ENCODE measurements around the gene UGT1A8.

UGT1A8 gene

DNA sequence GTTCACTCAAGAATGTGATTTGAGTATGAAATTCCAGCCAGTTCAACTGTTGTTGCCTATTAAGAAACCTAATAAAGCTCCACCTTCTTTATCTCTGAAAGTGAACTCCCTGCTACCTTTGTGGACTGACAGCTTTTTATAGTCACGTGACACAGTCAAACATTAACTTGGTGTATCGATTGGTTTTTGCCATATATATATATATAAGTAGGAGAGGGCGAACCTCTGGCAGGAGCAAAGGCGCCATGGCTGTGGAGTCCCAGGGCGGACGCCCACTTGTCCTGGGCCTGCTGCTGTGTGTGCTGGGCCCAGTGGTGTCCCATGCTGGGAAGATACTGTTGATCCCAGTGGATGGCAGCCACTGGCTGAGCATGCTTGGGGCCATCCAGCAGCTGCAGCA lies 142.6 kb downstream of the UGT1A8 start, which contains the start of gene UGT1A1:
TSS of gene UGT1A1 (plus strand) at position 228 of the 400 bp plus-strand sequence. CDS start at position 246, 18 bp downstream.
- Histone ChIP-seq H3K36me3 (ENCODE audit: control insufficient read depth in 4 of 4, insufficient read depth in 4 of 4, low read length in 3 of 4) (no peaks in the 10 kb centered on the region), H3K4me1 (ENCODE audit: control extremely low read depth in 1 of 4, control insufficient read depth in 4 of 4, insufficient read depth in 4 of 4, low read length in 3 of 4) (no peaks in the 10 kb centered on the region), H3K4me3 (ENCODE audit: control insufficient read depth in 1 of 7, extremely low read depth in 1 of 7, insufficient read depth in 4 of 7, low read depth in 2 of 7, low read length in 6 of 7) (no peak within 1 kb of the TSS), H3K27me3 (replicated peaks in 2 of 5; ENCODE audit: control insufficient read depth in 4 of 5, insufficient read depth in 5 of 5, low read length in 4 of 5) (peaks cover 0 to 17% (median 4%) of the 10 kb centered on the region in 5 experiments), H3K27ac (ENCODE audit: insufficient read depth in 1 of 2, low read depth in 1 of 2, low read length in 2 of 2, poor library complexity in 1 of 2, severe bottlenecking in 2 of 2) (no peak within 1 kb of the TSS), H3K9me3 (ENCODE audit: control extremely low read depth in 1 of 5, control insufficient read depth in 4 of 5, insufficient read depth in 2 of 5, low read depth in 1 of 5, low read length in 4 of 5) (no peaks in the 10 kb centered on the region)
- ChIA-PET CTCF (no interaction called here), POLR2A (no interaction called here)
- DNase-seq = no peak
- 100% methylated on average over 1 of the region's 6 CpGs for WGBS (ENCODE audit: insufficient coverage)

DNA sequence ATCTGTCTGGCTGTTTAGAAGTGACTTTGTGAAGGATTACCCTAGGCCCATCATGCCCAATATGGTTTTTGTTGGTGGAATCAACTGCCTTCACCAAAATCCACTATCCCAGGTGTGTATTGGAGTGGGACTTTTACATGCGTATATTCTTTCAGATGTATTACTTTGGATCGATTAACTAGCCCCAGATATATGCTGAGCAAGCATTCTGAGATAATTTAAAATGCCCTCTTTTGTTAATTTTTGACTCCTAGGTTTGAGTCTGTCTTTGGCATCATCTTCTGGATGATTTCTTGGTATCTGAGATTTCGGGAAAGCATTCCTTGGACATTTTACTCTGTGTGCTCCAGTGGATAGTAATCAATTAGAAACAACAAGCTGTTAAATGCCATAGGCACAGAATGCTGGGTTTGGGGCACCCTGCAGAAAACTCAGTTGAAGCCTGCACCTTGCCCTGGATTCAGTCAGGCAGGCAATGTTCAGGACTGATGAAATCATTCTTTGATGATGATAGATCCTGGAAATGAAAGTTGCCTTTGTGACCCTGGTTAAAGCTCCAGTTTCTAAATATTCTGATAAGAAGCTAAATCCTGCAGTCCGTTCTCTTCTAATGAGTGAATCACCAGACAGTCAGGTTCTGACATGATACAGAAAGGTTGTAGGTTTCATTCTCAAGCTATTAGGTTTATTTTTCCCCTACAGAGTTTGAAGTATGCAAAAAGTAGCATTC lies 143.8 kb downstream of the UGT1A8 start:
- no peak overlapping the region for H3K27ac ChIP-seq (ENCODE audit: insufficient read depth in 1 of 2, low read depth in 1 of 2, low read length in 2 of 2, poor library complexity in 1 of 2, severe bottlenecking in 2 of 2)
- no peaks in the 10 kb centered on the region for H3K4me1 ChIP-seq (ENCODE audit: control extremely low read depth in 1 of 4, control insufficient read depth in 4 of 4, insufficient read depth in 4 of 4, low read length in 3 of 4)
- no peaks in the 10 kb centered on the region for H3K9me3 ChIP-seq (ENCODE audit: control extremely low read depth in 1 of 5, control insufficient read depth in 4 of 5, insufficient read depth in 2 of 5, low read depth in 1 of 5, low read length in 4 of 5)
- H3K36me3 ChIP-seq (ENCODE audit: control insufficient read depth in 4 of 4, insufficient read depth in 4 of 4, low read length in 3 of 4) = no peaks in the 10 kb centered on the region
- POLR2A ChIA-PET = no interaction called here
- no peak overlapping the region for H3K4me3 ChIP-seq (ENCODE audit: control insufficient read depth in 1 of 7, extremely low read depth in 1 of 7, insufficient read depth in 4 of 7, low read depth in 2 of 7, low read length in 6 of 7)
- H3K27me3 ChIP-seq (replicated peaks in 2 of 5; ENCODE audit: control insufficient read depth in 4 of 5, insufficient read depth in 5 of 5, low read length in 4 of 5) = peaks cover 0 to 18% (median 4%) of the 10 kb centered on the region in 5 experiments
- CTCF ChIA-PET = no interaction called here
- 100% methylated on average over 2 of the region's 4 CpGs for WGBS (ENCODE audit: insufficient coverage)
- DNase-seq = no peak

DNA sequence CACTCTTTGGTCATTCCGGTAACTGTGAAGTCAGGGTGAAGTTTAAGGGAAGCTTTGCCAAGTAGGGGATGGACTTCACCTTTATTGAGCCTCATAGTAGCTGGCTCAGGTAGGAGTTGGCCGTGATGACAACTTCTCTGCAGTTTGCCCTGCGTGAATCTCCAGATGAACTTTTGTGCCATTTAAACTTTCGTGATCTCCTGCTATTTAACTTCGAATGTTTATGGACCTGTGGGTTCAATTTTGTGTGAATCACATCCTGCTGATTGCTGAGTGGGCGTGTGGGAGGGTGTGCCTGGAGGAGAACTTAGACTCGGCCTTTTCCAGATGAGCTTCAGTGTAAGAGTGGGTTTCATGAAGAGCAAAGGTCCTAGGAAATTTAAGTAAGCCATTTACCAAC lies 146.8 kb downstream of the UGT1A8 start:
- Histone ChIP-seq H3K4me1 (ENCODE audit: control extremely low read depth in 1 of 4, control insufficient read depth in 4 of 4, insufficient read depth in 4 of 4, low read length in 3 of 4) (no peaks in the 10 kb centered on the region), H3K9me3 (ENCODE audit: control extremely low read depth in 1 of 5, control insufficient read depth in 4 of 5, insufficient read depth in 2 of 5, low read depth in 1 of 5, low read length in 4 of 5) (no peaks in the 10 kb centered on the region), H3K36me3 (ENCODE audit: control insufficient read depth in 4 of 4, insufficient read depth in 4 of 4, low read length in 3 of 4) (no peaks in the 10 kb centered on the region), H3K4me3 (ENCODE audit: control insufficient read depth in 1 of 7, extremely low read depth in 1 of 7, insufficient read depth in 4 of 7, low read depth in 2 of 7, low read length in 6 of 7) (no peak overlapping the region), H3K27me3 (replicated peaks in 2 of 5; ENCODE audit: control insufficient read depth in 4 of 5, insufficient read depth in 5 of 5, low read length in 4 of 5) (peaks cover 0 to 20% (median 6%) of the 10 kb centered on the region in 5 experiments), H3K27ac (ENCODE audit: insufficient read depth in 1 of 2, low read depth in 1 of 2, low read length in 2 of 2, poor library complexity in 1 of 2, severe bottlenecking in 2 of 2) (no peak overlapping the region)
- 88% methylated on average over 7 of the region's 7 CpGs for WGBS (ENCODE audit: insufficient coverage)
- POLR2A ChIA-PET = no interaction called here
- no peak for DNase-seq
- CTCF ChIA-PET = no interaction called here

GRCh38 chr2:233764761-233765160 lies 147.3 kb downstream of the UGT1A8 start:
- WGBS (ENCODE audit: insufficient coverage) = 89% methylated on average over 3 of the region's 3 CpGs
- Histone ChIP-seq H3K27me3 (replicated peaks in 2 of 5; ENCODE audit: control insufficient read depth in 4 of 5, insufficient read depth in 5 of 5, low read length in 4 of 5) (peaks cover 0 to 20% (median 6%) of the 10 kb centered on the region in 5 experiments), H3K4me1 (ENCODE audit: control extremely low read depth in 1 of 4, control insufficient read depth in 4 of 4, insufficient read depth in 4 of 4, low read length in 3 of 4) (no peaks in the 10 kb centered on the region), H3K4me3 (ENCODE audit: control insufficient read depth in 1 of 7, extremely low read depth in 1 of 7, insufficient read depth in 4 of 7, low read depth in 2 of 7, low read length in 6 of 7) (no peak overlapping the region), H3K27ac (ENCODE audit: insufficient read depth in 1 of 2, low read depth in 1 of 2, low read length in 2 of 2, poor library complexity in 1 of 2, severe bottlenecking in 2 of 2) (no peak overlapping the region), H3K9me3 (ENCODE audit: control extremely low read depth in 1 of 5, control insufficient read depth in 4 of 5, insufficient read depth in 2 of 5, low read depth in 1 of 5, low read length in 4 of 5) (no peaks in the 10 kb centered on the region), H3K36me3 (ENCODE audit: control insufficient read depth in 4 of 4, insufficient read depth in 4 of 4, low read length in 3 of 4) (no peaks in the 10 kb centered on the region)
- ChIA-PET POLR2A (no interaction called here), CTCF (no interaction called here)
- no peak for DNase-seq

GRCh38 chr2:233766416-233766815 lies 149.0 kb downstream of the UGT1A8 start:
- Histone ChIP-seq H3K9me3 (ENCODE audit: control extremely low read depth in 1 of 5, control insufficient read depth in 4 of 5, insufficient read depth in 2 of 5, low read depth in 1 of 5, low read length in 4 of 5) (no peaks in the 10 kb centered on the region), H3K27ac (ENCODE audit: insufficient read depth in 1 of 2, low read depth in 1 of 2, low read length in 2 of 2, poor library complexity in 1 of 2, severe bottlenecking in 2 of 2) (no peak overlapping the region), H3K36me3 (ENCODE audit: control insufficient read depth in 4 of 4, insufficient read depth in 4 of 4, low read length in 3 of 4) (no peaks in the 10 kb centered on the region), H3K27me3 (replicated peaks in 2 of 5; ENCODE audit: control insufficient read depth in 4 of 5, insufficient read depth in 5 of 5, low read length in 4 of 5) (peaks cover 0 to 20% (median 8%) of the 10 kb centered on the region in 5 experiments), H3K4me3 (ENCODE audit: control insufficient read depth in 1 of 7, extremely low read depth in 1 of 7, insufficient read depth in 4 of 7, low read depth in 2 of 7, low read length in 6 of 7) (no peak overlapping the region), H3K4me1 (ENCODE audit: control extremely low read depth in 1 of 4, control insufficient read depth in 4 of 4, insufficient read depth in 4 of 4, low read length in 3 of 4) (no peaks in the 10 kb centered on the region)
- 100% methylated on average over 1 of the region's 4 CpGs for WGBS (ENCODE audit: insufficient coverage)
- no peak for DNase-seq
- CTCF ChIA-PET = no interaction called here
- POLR2A ChIA-PET = no interaction called here

- ChIA-PET CTCF (no interaction called here), POLR2A (no interaction called here)
- H3K4me3 ChIP-seq (ENCODE audit: control insufficient read depth in 1 of 7, extremely low read depth in 1 of 7, insufficient read depth in 4 of 7, low read depth in 2 of 7, low read length in 6 of 7) = no peak overlapping the region
- H3K27ac ChIP-seq (ENCODE audit: insufficient read depth in 1 of 2, low read depth in 1 of 2, low read length in 2 of 2, poor library complexity in 1 of 2, severe bottlenecking in 2 of 2) = no peak overlapping the region
- H3K9me3 ChIP-seq (ENCODE audit: control extremely low read depth in 1 of 5, control insufficient read depth in 4 of 5, insufficient read depth in 2 of 5, low read depth in 1 of 5, low read length in 4 of 5) = no peaks in the 10 kb centered on the region
- no peaks in the 10 kb centered on the region for H3K36me3 ChIP-seq (ENCODE audit: control insufficient read depth in 4 of 4, insufficient read depth in 4 of 4, low read length in 3 of 4)
- H3K27me3 ChIP-seq (replicated peaks in 2 of 5; ENCODE audit: control insufficient read depth in 4 of 5, insufficient read depth in 5 of 5, low read length in 4 of 5) = peaks cover 0 to 24% (median 8%) of the 10 kb centered on the region in 5 experiments
- WGBS (ENCODE audit: insufficient coverage) = 80% methylated on average over 4 of the region's 4 CpGs
- DNase-seq = no peak
- H3K4me1 ChIP-seq (ENCODE audit: control extremely low read depth in 1 of 4, control insufficient read depth in 4 of 4, insufficient read depth in 4 of 4, low read length in 3 of 4) = no peaks in the 10 kb centered on the region
Measured at GRCh38 chr2:233768076-233768475, 150.6 kb downstream of the UGT1A8 start.

DNA sequence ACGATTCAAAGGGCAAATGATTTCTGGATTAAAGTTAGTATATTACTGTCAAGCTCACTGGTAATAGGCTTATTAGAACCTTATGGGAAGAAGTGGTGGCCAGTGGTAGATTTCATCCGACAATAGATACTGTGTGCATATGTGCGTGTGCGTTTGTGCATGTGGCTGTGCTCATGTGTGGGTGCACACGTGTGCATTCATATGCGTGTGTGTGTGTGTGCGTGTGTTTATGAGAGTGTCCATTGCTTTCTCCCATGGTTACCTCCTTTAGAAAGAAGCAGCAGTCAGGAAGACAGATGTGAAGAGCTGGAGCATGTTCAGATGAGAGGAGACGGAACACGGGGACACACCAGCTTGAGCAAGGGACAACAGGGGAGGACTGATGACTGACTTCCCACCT lies 151.8 kb downstream of the UGT1A8 start:
- Histone ChIP-seq H3K4me1 (ENCODE audit: control extremely low read depth in 1 of 4, control insufficient read depth in 4 of 4, insufficient read depth in 4 of 4, low read length in 3 of 4) (no peaks in the 10 kb centered on the region), H3K36me3 (ENCODE audit: control insufficient read depth in 4 of 4, insufficient read depth in 4 of 4, low read length in 3 of 4) (no peaks in the 10 kb centered on the region), H3K27ac (ENCODE audit: insufficient read depth in 1 of 2, low read depth in 1 of 2, low read length in 2 of 2, poor library complexity in 1 of 2, severe bottlenecking in 2 of 2) (no peak overlapping the region), H3K9me3 (ENCODE audit: control extremely low read depth in 1 of 5, control insufficient read depth in 4 of 5, insufficient read depth in 2 of 5, low read depth in 1 of 5, low read length in 4 of 5) (no peaks in the 10 kb centered on the region), H3K27me3 (replicated peaks in 2 of 5; ENCODE audit: control insufficient read depth in 4 of 5, insufficient read depth in 5 of 5, low read length in 4 of 5) (peaks cover 0 to 17% (median 4%) of the 10 kb centered on the region in 5 experiments), H3K4me3 (ENCODE audit: control insufficient read depth in 1 of 7, extremely low read depth in 1 of 7, insufficient read depth in 4 of 7, low read depth in 2 of 7, low read length in 6 of 7) (no peak overlapping the region)
- POLR2A ChIA-PET = no interaction called here
- CTCF ChIA-PET = no interaction called here
- WGBS (ENCODE audit: insufficient coverage) = 91% methylated on average over 7 of the region's 9 CpGs
- no peak for DNase-seq

All from common myeloid progenitor, CD34-positive (primary cell).